Body of pancreas (tissue), 4 donors: Measurements from ENCODE around the gene PPEF1. TPM values are rescaled to one million over a fixed set of nuclear protein-coding genes. Genes with fewer than 3 reads are reported as not detected.

Experiments
- ATAC-seq: fragments of 150-250 bp; one replicate; pipeline ENCODE4 v1.9.1; 2016
- DNase-seq, 4 donors: peaks; one replicate each; pipeline ENCODE4 v3.0.0-alpha.2; 2019
- H3K27ac ChIP-seq, 4 donors: fragments of 200-600 bp; sonication (generic); 1 replicate in 3 of 4; 2 replicates in 1 of 4; pipeline versions ENCODE4 v1.5.1 to v1.6.1; 2016 to 2019; ENCODE audit warnings: mild to moderate bottlenecking in 1 of 4, mixed read lengths in 1 of 4, moderate library complexity in 1 of 4
- H3K27me3 ChIP-seq, 2 donors: fragments of 200-600 bp; sonication (generic); one replicate each; pipeline ENCODE4 v1.6.0; 2016; ENCODE audit warnings: mild to moderate bottlenecking in 1 of 2
- H3K36me3 ChIP-seq, 2 donors: fragments of 200-600 bp; sonication (generic); replicated peaks in 1 of 2; 2 replicates each; pipeline ENCODE4 v1.5.1; 2016; ENCODE audit warnings: low read depth in 2 of 2; ENCODE audit not compliant: insufficient read depth in 1 of 2
- H3K4me1 ChIP-seq: fragments of 200-600 bp; sonication (generic); one replicate; pipeline ENCODE4 v1.6.0; 2016
- H3K4me3 ChIP-seq, 2 donors: fragments of 200-600 bp; sonication (generic); 1 replicate in 1 of 2; 2 replicates in 1 of 2; pipeline ENCODE4 v1.5.1; 2016 to 2019
- H3K9me3 ChIP-seq, 3 donors: fragments of 200-600 bp; sonication (generic); 1 replicate in 2 of 3; 2 replicates in 1 of 3; pipeline ENCODE4 v1.5.1; 2016
- POLR2A ChIP-seq, 3 donors: fragments of 450-650 bp; IDR thresholded peaks; one replicate each; pipeline ENCODE4 v1.6.1; 2016; ENCODE audit warnings: antibody characterized with exemption in 3 of 3, mild to moderate bottlenecking in 2 of 3
- WGBS, 2 donors: methylation state at CpG; one replicate each; pipeline ENCODE4 v1.1.5; 2017; 5-methylcytosine and 5-hydroxymethylcytosine counted together
- intact Hi-C: fragments of 100-400 bp; cut with DNase I; formaldehyde crosslinking; loops from one replicate; pipeline ENCODE4 v1.15.1; 2023
- total RNA-seq, 2 donors: library from RNA; depleted of rRNA; stranded (reverse); fragments of >200 nt; gene quantifications; one replicate each; pipeline ENCODE4 v1.1.0, GENCODE V29; 2016
- TF ChIP-seq, protein P1 (sequence below), 7 experiments: fragments of 450-650 bp in 4 of 7; fragments of 200-600 bp in 3 of 7; sonication (generic) in 3 of 7; IDR thresholded peaks; one replicate each; pipeline ENCODE4 v1.5.1; 2016 to 2019; ENCODE audit warnings: antibody characterized with exemption in 7 of 7

Gene PPEF1
- total RNA-seq, 2 donors from 2014 or later, result 0.78 TPM; not detected in 1

DNA sequence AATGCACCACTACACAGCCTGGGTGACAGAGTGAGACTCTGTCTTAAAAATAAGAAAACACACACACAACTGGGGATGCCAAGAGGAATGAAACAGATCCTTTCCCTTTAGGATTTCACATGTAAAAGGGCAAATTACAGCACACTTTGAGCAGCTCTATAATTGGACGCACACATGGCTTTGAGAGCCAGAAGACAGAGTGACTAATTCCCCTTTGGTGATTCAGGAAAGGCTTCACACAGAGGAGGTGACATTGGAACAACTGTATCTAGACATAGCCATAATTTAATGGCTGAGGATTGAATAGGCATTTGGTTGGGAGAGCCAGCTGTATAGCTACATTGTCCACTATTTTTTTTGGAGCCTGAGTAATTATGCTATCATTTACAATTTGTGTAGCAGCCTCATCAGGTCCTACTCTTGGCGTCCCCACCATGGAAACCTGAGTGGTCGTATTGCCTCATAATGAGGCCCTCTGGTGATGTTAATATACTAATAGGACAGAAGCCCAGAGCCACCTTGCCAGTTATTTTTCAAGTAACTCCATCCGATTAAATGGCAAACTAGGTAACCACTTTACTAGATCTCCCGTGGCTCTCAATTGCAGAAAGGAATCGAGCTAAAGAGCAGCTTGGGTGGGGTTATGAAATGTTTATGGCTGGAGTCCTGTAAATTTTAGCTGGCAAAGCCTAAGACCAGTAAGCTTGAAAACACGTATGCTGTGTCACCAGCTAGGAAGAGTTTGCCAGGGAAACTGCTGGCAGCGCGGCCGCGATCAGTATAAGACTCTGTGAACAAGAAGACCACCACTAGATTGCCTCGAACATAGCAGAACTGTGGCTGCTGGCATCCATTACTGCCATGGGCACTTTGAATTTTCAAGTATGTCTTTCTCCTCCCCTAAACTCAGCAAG lies 8.5 kb upstream of the PPEF1 start:
- no peaks in the 10 kb centered on the region for H3K36me3 ChIP-seq
- WGBS, 2 donors, result 91 to 98% methylated on average over 6 to 10 of the region's 12 CpGs
- TF ChIP-seq, protein P1, sequence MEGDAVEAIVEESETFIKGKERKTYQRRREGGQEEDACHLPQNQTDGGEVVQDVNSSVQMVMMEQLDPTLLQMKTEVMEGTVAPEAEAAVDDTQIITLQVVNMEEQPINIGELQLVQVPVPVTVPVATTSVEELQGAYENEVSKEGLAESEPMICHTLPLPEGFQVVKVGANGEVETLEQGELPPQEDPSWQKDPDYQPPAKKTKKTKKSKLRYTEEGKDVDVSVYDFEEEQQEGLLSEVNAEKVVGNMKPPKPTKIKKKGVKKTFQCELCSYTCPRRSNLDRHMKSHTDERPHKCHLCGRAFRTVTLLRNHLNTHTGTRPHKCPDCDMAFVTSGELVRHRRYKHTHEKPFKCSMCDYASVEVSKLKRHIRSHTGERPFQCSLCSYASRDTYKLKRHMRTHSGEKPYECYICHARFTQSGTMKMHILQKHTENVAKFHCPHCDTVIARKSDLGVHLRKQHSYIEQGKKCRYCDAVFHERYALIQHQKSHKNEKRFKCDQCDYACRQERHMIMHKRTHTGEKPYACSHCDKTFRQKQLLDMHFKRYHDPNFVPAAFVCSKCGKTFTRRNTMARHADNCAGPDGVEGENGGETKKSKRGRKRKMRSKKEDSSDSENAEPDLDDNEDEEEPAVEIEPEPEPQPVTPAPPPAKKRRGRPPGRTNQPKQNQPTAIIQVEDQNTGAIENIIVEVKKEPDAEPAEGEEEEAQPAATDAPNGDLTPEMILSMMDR (IDR thresholded peaks at IDR 0.05), result no peak
- TF ChIP-seq POLR2A (IDR thresholded peaks at IDR 0.05), result no peak
- no peak for ATAC-seq
- H3K27me3 ChIP-seq, result no peaks in the 10 kb centered on the region
- H3K4me3 ChIP-seq, result no peak overlapping the region
- H3K4me1 ChIP-seq, result peaks cover 13% of the 10 kb centered on the region
- intact Hi-C loops, result no loop called here
- H3K9me3 ChIP-seq, result no peaks in the 10 kb centered on the region
- H3K27ac ChIP-seq, result no peak overlapping the region
- no peak for DNase-seq

DNA sequence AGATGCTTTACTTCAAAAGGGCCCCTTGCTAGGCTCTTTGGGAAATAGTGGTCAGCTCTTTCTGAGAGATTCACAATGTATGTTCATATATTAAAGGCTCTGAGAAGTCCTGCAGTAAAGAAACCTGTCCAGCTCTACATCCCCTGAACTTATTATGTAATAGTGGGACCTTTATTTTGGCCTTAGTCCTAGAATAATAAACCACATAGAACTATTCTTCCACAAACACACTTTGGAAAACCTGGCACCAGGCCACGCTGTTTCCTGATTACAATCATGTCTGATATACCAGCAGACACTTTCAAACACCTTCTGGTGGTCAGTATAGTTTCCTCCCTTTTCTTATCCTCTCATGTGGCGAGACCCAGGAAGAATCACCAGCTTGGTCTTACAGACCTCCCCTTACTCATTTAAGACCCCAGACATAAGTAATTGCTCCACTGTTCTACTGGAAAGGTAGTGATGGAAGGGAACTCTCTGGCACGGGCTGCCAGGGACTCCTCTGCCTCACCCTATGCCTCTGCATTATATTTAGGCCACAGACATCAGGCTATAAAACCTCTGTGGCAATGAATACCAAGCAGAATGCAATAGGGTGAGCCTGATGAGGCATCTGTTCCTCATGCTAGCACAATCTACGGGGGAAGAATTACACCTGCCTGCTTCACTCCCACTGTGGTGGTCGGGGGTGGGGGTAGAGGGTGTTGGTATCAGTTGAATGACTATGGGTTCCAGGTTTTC lies 5.7 kb upstream of the PPEF1 start:
- peaks cover 13% of the 10 kb centered on the region for H3K4me1 ChIP-seq
- intact Hi-C loops, result no loop called here
- no peak overlapping the region for H3K4me3 ChIP-seq
- no peaks in the 10 kb centered on the region for H3K36me3 ChIP-seq
- H3K27me3 ChIP-seq, result no peaks in the 10 kb centered on the region
- 69 to 78% methylated on average over 3 to 5 of the region's 5 CpGs for WGBS, 2 donors
- no peaks in the 10 kb centered on the region for H3K9me3 ChIP-seq
- DNase-seq, result peak in 3 of 4 donors; percentile 29 to 47 (median 32)
- peak overlapping the region in 1 of 4 donors; percentile 6 for H3K27ac ChIP-seq
- no peak for ATAC-seq
- no peak for TF ChIP-seq POLR2A (IDR thresholded peaks at IDR 0.05)
- TF ChIP-seq, protein P1 (IDR thresholded peaks at IDR 0.05), result no peak

DNA sequence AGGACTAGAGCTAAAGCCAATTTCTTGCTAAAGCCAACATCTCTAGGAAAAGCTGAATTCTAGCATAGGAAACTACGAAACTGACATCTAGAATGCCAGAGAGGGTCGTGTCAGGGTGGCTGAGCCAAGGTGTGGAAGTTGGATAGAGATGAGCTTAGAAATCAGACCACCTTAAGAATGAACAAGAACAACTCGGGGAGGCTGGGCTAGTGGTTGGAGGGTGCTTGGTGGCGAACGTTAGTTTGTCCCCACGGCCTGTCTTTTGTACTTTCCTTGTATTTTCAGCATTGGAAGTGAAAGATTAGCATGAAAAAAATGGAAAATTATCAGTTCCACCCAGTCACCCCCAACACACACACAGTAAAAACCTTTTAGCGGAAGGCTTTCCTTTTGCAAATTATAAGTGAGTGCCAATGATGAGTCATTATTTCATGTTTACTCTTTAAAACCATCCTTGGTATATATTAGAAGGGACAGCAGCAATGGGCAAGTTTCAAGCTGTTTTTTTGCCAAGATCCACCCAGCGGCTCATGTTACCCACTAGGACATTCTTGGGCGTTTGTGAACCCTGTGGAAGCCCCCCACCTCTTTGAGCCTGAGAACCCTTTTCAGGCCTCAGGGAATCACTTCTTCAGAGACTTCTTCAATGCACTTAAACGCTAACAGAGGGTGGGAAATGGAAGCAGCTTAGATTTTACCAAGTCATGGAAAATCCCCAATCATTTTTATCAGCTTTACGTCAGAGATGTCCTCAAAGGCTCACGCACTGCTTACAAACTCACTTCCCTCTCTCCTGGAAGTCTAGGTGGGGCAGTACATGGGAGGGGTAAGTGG lies 4.9 kb upstream of the PPEF1 start:
- Histone ChIP-seq H3K27ac (peak overlapping the region in 1 of 4 donors; percentile 6), H3K4me3 (no peak overlapping the region), H3K4me1 (peaks cover 13% of the 10 kb centered on the region), H3K27me3 (no peaks in the 10 kb centered on the region), H3K9me3 (no peaks in the 10 kb centered on the region), H3K36me3 (no peaks in the 10 kb centered on the region)
- DNase-seq (no peak), ATAC-seq (peak; percentile 42)
- no peak for TF ChIP-seq POLR2A (IDR thresholded peaks at IDR 0.05)
- TF ChIP-seq, protein P1 (IDR thresholded peaks at IDR 0.05), result no peak
- intact Hi-C loops, result no loop called here
- WGBS, 2 donors, result 69 to 71% methylated on average over 12 of the region's 12 CpGs

DNA sequence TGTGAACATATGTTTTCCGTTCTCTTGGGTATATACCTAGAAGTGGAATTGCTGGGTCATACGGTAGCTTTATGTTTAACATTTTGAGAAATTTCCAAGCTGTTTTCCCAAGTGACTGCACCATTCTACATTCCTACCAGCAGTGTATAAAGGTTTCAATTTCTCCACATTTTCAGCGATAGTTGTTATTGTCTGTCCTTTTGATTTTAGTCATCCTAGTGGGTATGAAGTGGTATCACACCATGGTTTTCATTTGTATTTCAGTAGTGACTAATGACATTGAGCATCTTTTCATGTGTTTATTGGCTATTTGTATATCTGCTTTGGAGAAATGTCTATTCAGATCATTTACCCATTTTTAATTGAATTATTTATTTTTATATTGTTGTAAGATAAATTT lies 2.4 kb downstream of the PPEF1 start:
- Histone ChIP-seq H3K4me3 (no peak overlapping the region), H3K9me3 (no peaks in the 10 kb centered on the region), H3K27ac (no peak overlapping the region), H3K27me3 (no peaks in the 10 kb centered on the region), H3K4me1 (no peaks in the 10 kb centered on the region), H3K36me3 (no peaks in the 10 kb centered on the region)
- DNase-seq, result no peak
- no peak for ATAC-seq
- 96 to 97% methylated on average over 3 of the region's 3 CpGs for WGBS, 2 donors
- intact Hi-C loops, result no loop called here
- TF ChIP-seq POLR2A (IDR thresholded peaks at IDR 0.05), result no peak
- TF ChIP-seq, protein P1 (IDR thresholded peaks at IDR 0.05), result no peak
